ENCODE results near the gene DYSF.

Gene DYSF

GRCh38 chr2:71730785-71731383 lies 277.5 kb downstream of the DYSF start:
- no peak overlapping the region for H3K4me3 ChIP-seq (ENCODE audit: low read depth, low read length)
- TF ChIP-seq CTCF (IDR thresholded peaks at IDR 0.05; ENCODE audit: borderline replicate concordance, insufficient read depth, low read depth, low read length): no peak

- TF ChIP-seq CTCF (IDR thresholded peaks at IDR 0.05; ENCODE audit: borderline replicate concordance, insufficient read depth, low read depth, low read length): no peak
- H3K4me3 ChIP-seq (ENCODE audit: low read depth, low read length): no peak overlapping the region
Measured at GRCh38 chr2:71734620-71735019, 281.3 kb downstream of the DYSF start.

GRCh38 chr2:71735676-71736075 lies 282.3 kb downstream of the DYSF start:
- H3K4me3 ChIP-seq (ENCODE audit: low read depth, low read length): no peak overlapping the region
- no peak for TF ChIP-seq CTCF (IDR thresholded peaks at IDR 0.05; ENCODE audit: borderline replicate concordance, insufficient read depth, low read depth, low read length)

Measured in GM12875 (cell line).